H1 (cell line): Measurements from ENCODE around the gene CFB. TPM values are rescaled to one million over a fixed set of nuclear protein-coding genes. Genes with fewer than 3 reads are reported as not detected.

ENCODE experiments used
- CTCF ChIA-PET: fragments of 300-600 bp; sonication (Branson Sonifier 250); formaldehyde crosslinking; loops from one replicate; lab custom pipeline; 2021; ENCODE audit not compliant: partially characterized antibody; lab: Charles Lee
- POLR2A ChIA-PET: fragments of 300-600 bp; sonication (Branson Sonifier 250); formaldehyde crosslinking; loops from one replicate; lab custom pipeline; 2021; ENCODE audit warnings: inconsistent platforms; ENCODE audit not compliant: partially characterized antibody; lab: Charles Lee
- DNase-seq, 2 experiments: peaks; one replicate each; pipeline versions ENCODE4 v3.0.0 to v3.0.0-alpha.2; 2010 to 2022; ENCODE audit warnings: low spot score in 2 of 2, low read depth in 1 of 2, mixed read lengths in 1 of 2
- FAIRE-seq: peaks from 2 replicates; lab custom pipeline; 2011; peaks lifted over from hg19 to GRCh38; lab: Jason Lieb, UNC
- H2AFZ ChIP-seq: 2 replicates; pipeline ENCODE4 v1.8.1; 2012; ENCODE audit warnings: low read length, inconsistent platforms
- H2AK5ac ChIP-seq: 2 replicates; pipeline ENCODE4 v1.6.1; 2013; ENCODE audit warnings: low read depth, low read length
- H2BK120ac ChIP-seq: replicated peaks from 2 replicates; pipeline ENCODE3; 2013; ENCODE audit warnings: low read depth, low read length, inconsistent platforms
- H2BK12ac ChIP-seq: 2 replicates; pipeline ENCODE4 v1.6.1; 2013; ENCODE audit warnings: low read depth, low read length
- H2BK15ac ChIP-seq: 2 replicates; pipeline ENCODE4 v1.6.1; 2013; ENCODE audit warnings: low read length
- H2BK20ac ChIP-seq: 2 replicates; pipeline ENCODE4 v1.6.1; 2013; ENCODE audit warnings: low read length
- H2BK5ac ChIP-seq: 2 replicates; pipeline ENCODE4 v1.6.1; 2013; ENCODE audit warnings: low read depth, low read length
- H3K14ac ChIP-seq: 2 replicates; pipeline ENCODE4 v1.6.1; 2013; ENCODE audit warnings: inconsistent platforms; ENCODE audit not compliant: insufficient read length
- H3K18ac ChIP-seq: 2 replicates; pipeline ENCODE4 v1.6.1; 2013; ENCODE audit warnings: low read length; ENCODE audit errors: extremely low read depth
- H3K23ac ChIP-seq: 2 replicates; pipeline ENCODE4 v1.6.1; 2013; ENCODE audit warnings: inconsistent platforms; ENCODE audit not compliant: insufficient read length
- H3K23me2 ChIP-seq: 2 replicates; pipeline ENCODE4 v1.6.1; 2013; ENCODE audit warnings: low read depth, low read length
- H3K27ac ChIP-seq: 2 replicates; pipeline ENCODE4 v1.6.1; 2011; ENCODE audit warnings: low read depth, low read length, inconsistent platforms
- H3K27me3 ChIP-seq, 4 experiments: replicated peaks in 1 of 4; 1 replicate in 1 of 4; 2 replicates in 3 of 4; pipeline versions ENCODE4 v1.6.1 to v1.8.1; 2011 to 2013; ENCODE audit warnings: low read length in 3 of 4, mild to moderate bottlenecking in 3 of 4, inconsistent platforms in 2 of 4, mixed read lengths in 2 of 4, moderate library complexity in 1 of 4; ENCODE audit not compliant: control insufficient read depth in 3 of 4, insufficient read depth in 3 of 4; ENCODE audit errors: extremely low read depth in 1 of 4
- H3K36me3 ChIP-seq, 4 experiments: 2 replicates each; pipeline versions ENCODE4 v1.6.1 to v1.8.1; 2011 to 2013; ENCODE audit warnings: mild to moderate bottlenecking in 4 of 4, low read length in 3 of 4, moderate library complexity in 2 of 4, control low read depth in 1 of 4, inconsistent platforms in 1 of 4; ENCODE audit not compliant: insufficient read depth in 4 of 4, control insufficient read depth in 2 of 4
- H3K4ac ChIP-seq: replicated peaks from 2 replicates; pipeline ENCODE3; 2013; ENCODE audit warnings: low read length, low read depth, mixed read lengths, inconsistent platforms; ENCODE audit not compliant: insufficient read length
- H3K4me1 ChIP-seq, 4 experiments: replicated peaks in 1 of 4; 1 replicate in 1 of 4; 2 replicates in 3 of 4; pipeline versions ENCODE4 v1.6.1 to v1.8.1; 2011 to 2013; ENCODE audit warnings: low read length in 3 of 4, inconsistent platforms in 2 of 4, mixed read lengths in 1 of 4; ENCODE audit not compliant: insufficient read depth in 4 of 4, control insufficient read depth in 3 of 4
- H3K4me2 ChIP-seq, 2 experiments: 2 replicates each; pipeline versions ENCODE4 v1.6.1 to v1.8.1; 2011 to 2013; ENCODE audit warnings: low read depth in 2 of 2, low read length in 2 of 2, control low read depth in 1 of 2, inconsistent platforms in 1 of 2, mild to moderate bottlenecking in 1 of 2; ENCODE audit not compliant: insufficient read depth in 1 of 2
- H3K4me3 ChIP-seq, 4 experiments: fragments of 200-600, 300-600 bp in 1 of 4; sonication (generic), shearing (Covaris generic), sonication (Bioruptor Twin) in 1 of 4; 2 replicates each; pipeline versions ENCODE4 v1.5.1 to v1.8.1; 2011 to 2016; ENCODE audit warnings: low read length in 4 of 4, low read depth in 3 of 4, control low read depth in 2 of 4, inconsistent platforms in 2 of 4, mild to moderate bottlenecking in 2 of 4, mixed read lengths in 1 of 4, moderate library complexity in 1 of 4; ENCODE audit not compliant: insufficient read depth in 2 of 4; ENCODE audit errors: extremely low read depth in 1 of 4
- H3K56ac ChIP-seq: replicated peaks from 2 replicates; pipeline ENCODE3; 2013; ENCODE audit warnings: low read depth, mild to moderate bottlenecking, mixed read lengths, low read length, inconsistent platforms; ENCODE audit not compliant: insufficient read length
- H3K79me1 ChIP-seq: 2 replicates; pipeline ENCODE4 v1.6.1; 2013; ENCODE audit warnings: low read depth, low read length, control low read depth
- H3K79me2 ChIP-seq, 2 experiments: 2 replicates each; pipeline versions ENCODE4 v1.6.1 to v1.8.1; 2012 to 2013; ENCODE audit warnings: low read length in 2 of 2, mild to moderate bottlenecking in 2 of 2, inconsistent platforms in 1 of 2; ENCODE audit not compliant: insufficient read depth in 2 of 2, control insufficient read depth in 1 of 2
- H3K9ac ChIP-seq, 4 experiments: replicated peaks in 1 of 4; 1 replicate in 1 of 4; 2 replicates in 3 of 4; pipeline versions ENCODE4 v1.6.1 to v1.8.1; 2011 to 2013; ENCODE audit warnings: low read depth in 3 of 4, low read length in 3 of 4, control low read depth in 2 of 4, mild to moderate bottlenecking in 2 of 4, moderate library complexity in 2 of 4, inconsistent platforms in 1 of 4; ENCODE audit errors: extremely low read depth in 1 of 4
- H3K9me3 ChIP-seq, 2 experiments: 2 replicates each; pipeline versions ENCODE4 v1.6.1 to v1.8.1; 2012 to 2013; ENCODE audit warnings: mild to moderate bottlenecking in 2 of 2, moderate library complexity in 2 of 2, control low read depth in 1 of 2, inconsistent platforms in 1 of 2, low read depth in 1 of 2, low read length in 1 of 2, mixed read lengths in 1 of 2; ENCODE audit not compliant: insufficient read depth in 2 of 2
- H4K20me1 ChIP-seq, 2 experiments: replicated peaks in 1 of 2; 2 replicates each; pipeline versions ENCODE3 to v1.8.1; 2011 to 2013; ENCODE audit warnings: inconsistent platforms in 2 of 2, low read length in 2 of 2, mild to moderate bottlenecking in 1 of 2; ENCODE audit not compliant: insufficient read depth in 2 of 2, control insufficient read depth in 1 of 2
- H4K5ac ChIP-seq: 2 replicates; pipeline ENCODE4 v1.6.1; 2013; ENCODE audit warnings: low read length, low read depth, mixed read lengths, inconsistent platforms; ENCODE audit not compliant: insufficient read length
- H4K8ac ChIP-seq: 2 replicates; pipeline ENCODE4 v1.8.0; 2013; ENCODE audit warnings: mild to moderate bottlenecking, moderate library complexity, low read length, inconsistent platforms; ENCODE audit not compliant: insufficient read depth; ENCODE audit errors: extremely low read depth
- H4K91ac ChIP-seq: replicated peaks from 2 replicates; pipeline ENCODE3; 2013; ENCODE audit warnings: low read length, mixed read lengths, inconsistent platforms; ENCODE audit not compliant: insufficient read length
- ASH2L ChIP-seq: fragments of 200-600, 300-600 bp; sonication (generic); IDR thresholded peaks from one replicate; pipeline ENCODE4 v1.7.1; 2017; ENCODE audit warnings: low read length
- CREB1 ChIP-seq: IDR thresholded peaks from 2 replicates; pipeline ENCODE4 v1.6.1; 2012; ENCODE audit warnings: inconsistent platforms
- SIN3A ChIP-seq, 2 experiments: IDR thresholded peaks in 1 of 2; conservative IDR thresholded peaks in 1 of 2; 2 replicates each; pipeline ENCODE4 v1.6.1; 2011 to 2012; ENCODE audit warnings: low read length in 2 of 2, improper control_type of control experiment in 1 of 2, low read depth in 1 of 2, mild to moderate bottlenecking in 1 of 2
- SP1 ChIP-seq: IDR thresholded peaks from 2 replicates; pipeline ENCODE4 v1.6.1; 2011; ENCODE audit warnings: low read depth, low read length
- WGBS, 2 experiments: shearing (Covaris generic) in 1 of 2; methylation state at CpG; one replicate each; pipeline versions ENCODE4 v1.1.6 to v1.1.7; 2013 to 2015; ENCODE audit warnings: low lambda C conversion rate in 2 of 2, mixed read lengths in 2 of 2, inconsistent platforms in 1 of 2, low coverage in 1 of 2, missing lambda C conversion rate in 1 of 2; ENCODE audit not compliant: insufficient replicate concordance in 2 of 2, insufficient coverage in 1 of 2, insufficient read length in 1 of 2; ENCODE audit errors: extremely low coverage in 1 of 2, missing lambda C conversion rate in 1 of 2; 5-methylcytosine and 5-hydroxymethylcytosine counted together
- polyA plus RNA-seq, 7 experiments: library from polyadenylated mRNA; depleted of rRNA in 3 of 7; stranded (reverse) in 5 of 7; unstranded in 2 of 7; fragments of >200 nt in 5 of 7; fragments of 200-250 nt in 2 of 7; gene quantifications; 1 replicate in 5 of 7; 2 replicates in 1 of 7; 4 replicates in 1 of 7; pipeline versions ENCODE4 v1.2.1 to v1.2.3, GENCODE V29; 2011 to 2013; ENCODE audit warnings: missing spikeins in 2 of 7, mixed read lengths in 2 of 7
- total RNA-seq: library from RNA; stranded (reverse); fragmentation: NEBNext Ultra II Directional; extraction: Animal tissue kit (Norgen Biotek cat#: 25700); gene quantifications from 2 replicates; pipeline ENCODE4 v1.2.1, GENCODE V29; 2021

Gene CFB
- total and polyA plus RNA-seq, 2 of the 8 experiments (the other 6 are each of a cell fraction or from before 2014, with no cell fraction given): 0.09 TPM; not detected in 1

- Histone ChIP-seq H4K20me1 (no peaks in the 10 kb centered on the region), H3K4me3 (peak overlapping the region in 2 of 4 experiments; percentile 7 to 23; a peak in 3 of 8 replicates), H3K79me2 (no peaks in the 10 kb centered on the region), H2BK5ac (no peak overlapping the region), H3K4ac (no peak overlapping the region), H3K27me3 (no peaks in the 10 kb centered on the region), H3K23me2 (peaks cover 4% of the 10 kb centered on the region; the same call in 1 of the 2 replicates), H3K4me2 (peak overlapping the region; percentile 57 to 58), H3K9ac (peak overlapping the region in 1 of 4 experiments; percentile 60; a peak in 2 of 7 replicates), H2BK15ac (no peak overlapping the region), H3K27ac (no peak overlapping the region), H3K18ac (no peak overlapping the region), H3K79me1 (no peaks in the 10 kb centered on the region), H2AK5ac (no peak overlapping the region), H2AFZ (peak overlapping the region; percentile 80), H4K5ac (no peak overlapping the region), H2BK20ac (no peak overlapping the region), H3K4me1 (peaks cover 0 to 13% (median 6%) of the 10 kb centered on the region in 4 experiments; a peak in 6 of 7 replicates), H3K23ac (no peak overlapping the region), H4K8ac (no peak overlapping the region), H3K14ac (no peak overlapping the region), H3K9me3 (no peaks in the 10 kb centered on the region), H3K56ac (no peak overlapping the region), H4K91ac (no peak overlapping the region), H3K36me3 (no peaks in the 10 kb centered on the region), H2BK12ac (no peak overlapping the region), H2BK120ac (no peak overlapping the region)
- CTCF ChIA-PET: interaction anchor here (0.6 to 1.9 kb wide), 6 partner anchors 17 to 216 kb away, joined by 3 to 10 read pairs (median 4); no protein-coding TSS in a partner anchor
- POLR2A ChIA-PET: interaction anchor here (0.7 to 2.8 kb wide), 6 partner anchors 11 to 60 kb away, joined by 3 to 10 read pairs (median 4); no protein-coding TSS in a partner anchor
- FAIRE-seq: no peak
- TF ChIP-seq CREB1 (no peak), SIN3A (conservative IDR thresholded peaks at IDR 0.05 in 1 of 2, IDR thresholded peaks at IDR 0.05 in 1 of 2; ENCODE audit: low read depth in 1 of 2, low read length in 2 of 2) (no peak), ASH2L (peak; percentile 27), SP1 (0 out of 2 replicates have a peak, but pooled peaks have one; percentile 51)
- WGBS, 2 experiments: 44% methylated on average over 4 of the region's 4 CpGs; no CpG with 5 or more reads in 1 of the 2 experiments
- DNase-seq: peak in 1 of 2 experiments; percentile 49
Observed at GRCh38 chr6:31906122-31906521, 39.8 kb upstream of the CFB start.
